GM12872 (cell line): ENCODE results near the gene EFNA5.

Source experiments
- TF ChIP-seq, protein P1 (sequence below): IDR thresholded peaks from 3 replicates; pipeline ENCODE4 v1.5.1; 2011; ENCODE audit warnings: low read depth, mild to moderate bottlenecking, low read length, moderate library complexity; ENCODE audit not compliant: insufficient read depth

The EFNA5 gene

GRCh38 chr5:107352576-107352975, 318.2 kb downstream of the EFNA5 start:
- TF ChIP-seq, protein P1, sequence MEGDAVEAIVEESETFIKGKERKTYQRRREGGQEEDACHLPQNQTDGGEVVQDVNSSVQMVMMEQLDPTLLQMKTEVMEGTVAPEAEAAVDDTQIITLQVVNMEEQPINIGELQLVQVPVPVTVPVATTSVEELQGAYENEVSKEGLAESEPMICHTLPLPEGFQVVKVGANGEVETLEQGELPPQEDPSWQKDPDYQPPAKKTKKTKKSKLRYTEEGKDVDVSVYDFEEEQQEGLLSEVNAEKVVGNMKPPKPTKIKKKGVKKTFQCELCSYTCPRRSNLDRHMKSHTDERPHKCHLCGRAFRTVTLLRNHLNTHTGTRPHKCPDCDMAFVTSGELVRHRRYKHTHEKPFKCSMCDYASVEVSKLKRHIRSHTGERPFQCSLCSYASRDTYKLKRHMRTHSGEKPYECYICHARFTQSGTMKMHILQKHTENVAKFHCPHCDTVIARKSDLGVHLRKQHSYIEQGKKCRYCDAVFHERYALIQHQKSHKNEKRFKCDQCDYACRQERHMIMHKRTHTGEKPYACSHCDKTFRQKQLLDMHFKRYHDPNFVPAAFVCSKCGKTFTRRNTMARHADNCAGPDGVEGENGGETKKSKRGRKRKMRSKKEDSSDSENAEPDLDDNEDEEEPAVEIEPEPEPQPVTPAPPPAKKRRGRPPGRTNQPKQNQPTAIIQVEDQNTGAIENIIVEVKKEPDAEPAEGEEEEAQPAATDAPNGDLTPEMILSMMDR: no peak

DNA sequence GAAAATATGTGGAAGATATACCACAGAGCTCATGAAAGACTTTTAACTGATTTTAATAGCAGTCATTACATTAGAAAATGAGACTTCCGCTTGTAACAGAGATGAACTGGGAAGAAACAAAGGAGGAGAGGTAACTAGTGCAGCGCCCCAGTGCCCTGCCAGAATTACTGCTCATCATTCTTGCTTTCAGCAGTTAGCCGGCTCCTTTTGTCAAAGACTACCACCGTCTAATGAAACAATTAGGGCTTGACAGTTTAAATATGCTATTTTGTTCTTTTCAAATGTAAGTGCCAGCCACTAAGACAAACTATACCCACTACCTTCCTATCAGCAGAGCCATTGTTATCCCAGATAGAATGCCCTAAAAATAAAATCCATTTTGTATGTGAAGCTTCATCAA, 328.4 kb downstream of the EFNA5 start:
- TF ChIP-seq, protein P1: no peak

- TF ChIP-seq, protein P1: no peak
Observed at GRCh38 chr5:107341376-107342084, 329.2 kb downstream of the EFNA5 start.

GRCh38 chr5:107340631-107341030, 330.1 kb downstream of the EFNA5 start:
- TF ChIP-seq, protein P1: no peak

DNA sequence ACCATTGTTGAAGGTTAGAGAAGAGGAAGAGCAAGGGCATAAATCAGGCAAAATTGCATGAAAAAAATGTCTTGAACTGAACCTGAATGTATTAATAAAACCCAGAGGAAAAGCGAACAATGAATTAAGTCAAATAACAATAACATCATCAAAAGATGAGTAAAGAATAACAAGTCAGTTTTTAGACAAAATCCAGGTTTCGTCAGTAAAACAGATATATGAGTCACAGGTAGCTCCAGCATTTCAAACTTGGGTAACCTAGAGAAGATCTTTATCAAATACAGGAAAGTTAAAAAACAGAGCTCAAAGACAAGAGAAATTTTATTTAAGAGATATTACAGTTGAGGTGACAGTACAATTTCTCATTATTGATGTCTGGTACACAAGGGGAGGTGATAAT, 332.4 kb downstream of the EFNA5 start:
- TF ChIP-seq, protein P1: no peak

DNA sequence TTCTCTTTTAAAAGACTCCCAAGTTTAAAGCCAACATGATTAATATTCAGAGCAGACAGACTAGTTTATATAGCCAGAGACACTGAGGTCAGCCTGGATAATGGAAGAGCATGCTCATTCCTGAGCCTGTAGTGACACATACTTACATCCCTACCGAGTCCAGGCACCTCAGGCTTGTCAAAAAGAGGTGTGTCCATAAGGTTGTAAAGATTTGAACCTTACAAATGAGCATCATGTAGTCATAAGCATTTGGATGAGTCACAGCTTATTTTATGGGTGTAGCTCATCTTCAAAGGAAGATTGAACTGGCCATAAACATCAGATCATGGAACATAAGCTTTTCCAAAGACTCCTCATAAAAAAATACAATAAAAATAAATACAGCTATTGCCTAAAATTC, 333.5 kb downstream of the EFNA5 start:
- TF ChIP-seq, protein P1: no peak

DNA sequence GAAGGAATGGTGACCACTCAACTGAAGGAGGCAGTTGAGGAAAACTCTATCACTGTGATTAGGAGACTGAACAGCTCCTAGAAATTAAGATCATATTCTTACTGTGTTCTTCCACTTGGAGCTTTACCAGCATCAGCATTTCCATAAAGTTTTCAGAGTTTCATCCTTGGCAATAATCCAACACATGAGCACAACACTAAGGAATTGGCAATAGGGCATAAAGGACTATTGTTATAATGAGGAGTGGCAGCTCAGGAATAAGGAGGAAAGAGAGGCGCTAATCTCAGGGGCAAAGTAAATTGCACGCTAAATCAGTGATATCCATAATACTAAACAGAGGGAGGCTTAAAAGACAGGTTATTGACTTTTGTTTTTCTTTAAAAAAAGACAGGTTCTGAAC, 338.9 kb downstream of the EFNA5 start:
- TF ChIP-seq, protein P1: no peak
